Embryonic facial prominence (tissue), 1 donor: ENCODE measurements around the gene SLC36A2.
"Not testable (repeated sequence)": the region's sequence is repeated elsewhere in the genome, so short reads cannot be mapped to it uniquely, and the experiment has no call there.

ENCODE experiments used
- DNase-seq: peaks from one replicate; pipeline ENCODE4 v3.0.0-alpha.2; 2016; ENCODE audit errors: extremely low spot score

SLC36A2 gene

GRCh38 chr5:151347369-151347768, at the start of gene SLC36A2:
Gene SLC36A2 (minus strand): TSS chr5:151347559. CDS start chr5:151347460, 99 bp downstream.
- no peak for DNase-seq

DNA sequence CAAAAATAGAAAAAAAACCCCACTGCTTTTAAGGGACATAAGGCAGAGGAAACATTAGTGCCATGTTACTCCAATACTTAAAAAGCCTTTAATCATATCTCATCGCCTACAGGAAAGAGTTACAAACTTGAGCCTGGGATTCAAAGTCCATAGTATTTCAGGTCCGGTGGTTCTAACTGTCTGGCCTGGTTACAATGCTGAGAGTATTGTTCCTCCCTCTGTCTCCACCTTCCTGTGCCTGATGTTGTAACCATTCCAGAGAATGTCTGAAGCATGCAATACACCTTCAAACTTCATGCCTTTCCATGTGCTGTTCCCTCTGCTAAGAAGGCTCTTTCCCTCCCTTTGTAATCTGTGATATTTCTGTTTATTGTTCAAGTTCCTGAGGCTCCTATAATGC, 41.6 kb upstream of the SLC36A2 start:
- no peak for DNase-seq

- no peak for DNase-seq
Measured at GRCh38 chr5:151384106-151384505, 36.7 kb upstream of the SLC36A2 start.

DNA sequence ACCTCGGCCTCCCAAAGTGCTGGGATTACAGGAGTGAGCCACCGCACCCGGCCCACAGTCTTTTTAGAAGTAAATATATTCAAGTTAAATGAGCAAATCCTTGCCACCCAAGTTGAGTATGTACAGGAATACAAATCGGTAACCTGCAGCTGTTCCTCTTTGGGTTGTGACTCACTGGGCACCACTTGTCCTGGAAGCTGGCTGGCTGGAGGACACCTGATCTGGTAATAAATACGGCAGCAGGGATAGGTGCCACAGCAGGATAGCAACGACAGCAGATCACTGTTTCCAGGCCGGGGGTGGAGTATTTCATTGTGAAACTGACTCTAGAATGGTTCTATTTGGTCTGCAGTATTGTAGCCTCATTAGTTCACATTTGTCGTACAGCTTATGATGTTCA, 35.7 kb upstream of the SLC36A2 start:
- no peak for DNase-seq

DNA sequence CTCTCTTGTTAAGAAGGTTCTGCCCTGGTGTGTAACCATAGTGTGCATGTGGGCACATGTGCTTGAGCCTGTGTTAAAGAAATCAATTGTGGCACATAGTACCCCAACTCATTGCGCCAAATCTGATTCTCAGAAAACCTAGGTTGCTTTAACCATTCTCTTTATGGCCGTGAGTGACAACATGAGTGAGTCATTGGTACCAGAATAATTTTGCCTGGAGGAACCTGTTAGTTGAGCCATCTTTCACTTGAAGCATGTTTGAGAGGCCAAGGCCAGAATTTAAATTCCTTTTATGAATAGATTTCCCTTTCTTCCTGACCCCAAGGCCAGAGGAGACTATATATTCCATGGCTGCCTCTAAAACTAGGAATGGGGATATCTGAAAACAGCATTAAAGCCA, 35.2 kb upstream of the SLC36A2 start:
- DNase-seq: no peak

- DNase-seq: no peak
Measured at GRCh38 chr5:151381899-151382298, 34.5 kb upstream of the SLC36A2 start.

- no peak for DNase-seq
Measured at GRCh38 chr5:151378616-151379015, 31.3 kb upstream of the SLC36A2 start.

- no peak for DNase-seq
Measured at GRCh38 chr5:151374539-151374938, 27.2 kb upstream of the SLC36A2 start.

DNA sequence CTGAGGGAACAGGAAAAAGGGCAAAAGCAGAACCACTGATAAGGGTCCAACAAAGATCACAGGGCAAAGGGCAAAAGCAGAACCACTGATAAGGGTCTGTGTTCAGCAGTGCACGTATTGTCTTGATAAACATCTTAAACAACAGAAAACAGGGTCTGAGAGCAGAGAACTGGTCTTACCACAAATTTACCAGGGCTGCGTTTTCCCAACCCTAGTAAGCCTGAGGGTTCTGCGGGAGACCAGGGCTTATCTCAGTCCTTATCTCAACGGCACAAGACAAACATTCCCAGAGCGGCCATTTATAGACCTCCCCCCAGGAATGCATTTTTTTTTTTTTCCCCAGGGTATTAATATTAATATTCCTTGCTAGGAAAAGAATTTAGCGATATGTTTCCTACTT, 19.7 kb upstream of the SLC36A2 start:
- DNase-seq: not testable (repeated sequence)

DNA sequence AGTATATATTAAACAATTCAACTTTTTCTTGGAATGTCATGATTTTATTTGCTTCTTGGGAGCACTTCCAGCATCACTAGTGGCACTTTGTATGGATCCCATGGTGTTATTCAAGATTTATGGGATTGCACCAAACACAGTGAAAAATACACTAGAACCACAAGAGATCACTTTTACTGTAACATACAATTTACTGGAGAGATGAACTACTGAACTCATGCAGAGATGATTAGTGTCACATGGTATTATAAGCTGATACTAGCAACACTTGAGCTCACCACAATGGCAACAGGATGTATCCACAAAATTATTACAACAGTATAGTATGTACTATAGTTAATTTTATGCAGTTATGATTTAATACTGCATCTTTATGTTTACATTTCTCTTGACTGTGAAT, 16.3 kb upstream of the SLC36A2 start:
- no peak for DNase-seq

DNA sequence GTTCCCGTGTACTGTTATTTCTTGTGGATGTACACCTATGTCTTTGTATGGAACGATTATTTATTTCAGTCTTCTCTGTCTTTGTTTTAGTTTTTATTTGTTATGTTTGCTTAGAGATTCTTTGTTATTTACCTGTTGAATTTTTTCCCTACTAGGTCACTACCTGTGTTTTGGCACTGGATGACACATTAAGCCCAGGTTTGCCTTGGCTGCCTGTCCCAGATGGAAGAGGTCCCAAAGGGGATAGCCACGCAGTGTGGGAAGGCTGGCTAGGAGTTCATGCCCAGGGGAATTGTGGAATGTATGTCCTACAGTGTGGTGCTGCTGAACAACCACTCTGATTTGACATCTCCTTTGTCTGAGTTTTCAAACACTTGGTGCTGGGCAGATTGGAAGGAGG, 15.6 kb upstream of the SLC36A2 start:
- no peak for DNase-seq

DNA sequence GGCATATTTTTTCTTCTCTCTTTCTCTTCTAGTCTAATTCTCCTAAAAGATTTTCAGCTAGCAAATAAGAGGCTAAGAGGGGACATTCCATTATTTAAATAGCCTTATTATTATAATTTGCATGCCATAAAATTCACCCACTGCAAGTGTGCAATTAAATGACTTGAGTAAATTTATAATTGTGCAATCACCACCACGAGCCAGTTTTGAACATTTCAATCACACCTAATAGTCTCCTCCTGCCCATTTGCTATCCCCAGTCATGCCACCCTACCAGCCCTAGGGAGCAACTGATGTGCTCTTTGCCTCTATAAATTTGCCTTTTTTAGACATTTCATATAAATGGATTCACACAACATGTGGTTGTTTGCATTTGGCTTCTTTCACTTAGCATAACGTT, 12.0 kb upstream of the SLC36A2 start:
- no peak for DNase-seq

GRCh38 chr5:151357792-151358191, 10.4 kb upstream of the SLC36A2 start:
- DNase-seq: no peak

DNA sequence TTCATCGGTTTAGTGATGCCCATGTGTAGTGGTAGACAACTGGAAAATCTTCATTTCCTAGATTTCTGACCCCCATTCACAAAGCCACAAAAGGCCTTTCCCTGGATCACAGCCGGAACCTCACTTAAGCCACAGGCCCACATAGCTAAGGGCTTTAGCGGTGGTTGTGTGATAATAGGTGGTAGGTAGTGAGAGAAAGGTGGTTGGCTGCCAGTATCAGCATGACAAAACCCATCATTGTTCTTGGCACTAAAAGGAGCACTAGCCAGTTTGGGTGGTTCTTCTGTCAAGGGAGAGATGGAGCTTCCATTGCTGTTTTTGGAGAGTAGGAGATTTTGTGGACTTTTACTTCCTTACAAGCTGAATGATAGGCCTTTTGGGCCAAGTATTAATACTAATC, 9.7 kb upstream of the SLC36A2 start:
- no peak for DNase-seq

- no peak for DNase-seq
Measured at GRCh38 chr5:151351671-151352070, 4.3 kb upstream of the SLC36A2 start.

DNA sequence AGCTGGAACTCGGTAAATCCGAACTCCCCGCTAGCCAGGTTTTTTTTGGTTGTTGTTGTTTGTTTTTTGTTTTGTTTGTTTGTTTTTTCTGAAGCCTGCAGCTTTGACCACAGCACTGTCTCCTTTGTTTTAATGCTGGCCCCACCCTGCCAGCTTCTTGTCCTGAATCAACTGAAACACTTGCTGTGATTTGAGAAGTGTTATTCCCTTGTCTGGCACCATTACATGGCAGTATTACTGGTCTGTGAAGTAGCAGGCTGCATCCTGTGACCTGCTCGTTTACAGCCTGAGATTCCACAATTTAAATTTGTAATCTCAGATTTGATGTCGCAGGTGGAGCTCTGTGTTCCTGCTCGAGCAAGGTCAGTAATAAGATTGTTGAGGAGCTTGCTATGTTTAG, 1.4 kb upstream of the SLC36A2 start:
- DNase-seq: no peak

DNA sequence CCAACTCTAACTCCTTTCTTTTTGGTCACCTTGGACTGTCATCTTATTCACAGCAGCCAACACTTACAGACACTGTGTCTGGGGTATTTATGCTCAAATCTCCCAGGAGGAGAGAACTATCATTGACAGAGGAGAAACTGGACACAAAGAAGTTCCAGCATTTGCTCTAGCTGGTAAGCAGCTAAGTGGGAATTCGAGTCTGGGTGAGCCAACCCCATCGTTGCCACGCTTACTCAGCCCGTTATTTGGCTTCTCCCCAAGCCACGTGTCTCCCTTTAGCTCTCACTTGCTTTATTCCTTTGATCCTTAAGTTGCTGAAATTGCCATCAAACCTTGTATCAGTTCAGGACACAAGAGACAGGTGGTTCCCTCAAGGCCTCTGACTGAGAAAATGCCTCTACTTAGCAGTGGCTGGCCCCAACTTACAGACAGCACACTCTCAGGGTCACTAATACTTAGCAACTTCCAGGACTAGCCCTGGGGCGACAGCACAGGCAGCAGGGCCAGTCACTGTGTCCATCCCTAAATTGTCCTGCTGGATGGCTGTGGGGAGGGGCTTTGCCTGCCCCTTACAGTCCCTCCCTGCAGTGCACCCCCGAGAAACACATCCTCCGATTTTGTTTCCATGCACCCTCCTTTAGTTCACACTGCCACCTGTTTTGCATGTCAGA, 1.4 kb downstream of the SLC36A2 start:
- no peak for DNase-seq

GRCh38 chr5:151345187-151345807, 2.1 kb downstream of the SLC36A2 start:
- DNase-seq: no peak

DNA sequence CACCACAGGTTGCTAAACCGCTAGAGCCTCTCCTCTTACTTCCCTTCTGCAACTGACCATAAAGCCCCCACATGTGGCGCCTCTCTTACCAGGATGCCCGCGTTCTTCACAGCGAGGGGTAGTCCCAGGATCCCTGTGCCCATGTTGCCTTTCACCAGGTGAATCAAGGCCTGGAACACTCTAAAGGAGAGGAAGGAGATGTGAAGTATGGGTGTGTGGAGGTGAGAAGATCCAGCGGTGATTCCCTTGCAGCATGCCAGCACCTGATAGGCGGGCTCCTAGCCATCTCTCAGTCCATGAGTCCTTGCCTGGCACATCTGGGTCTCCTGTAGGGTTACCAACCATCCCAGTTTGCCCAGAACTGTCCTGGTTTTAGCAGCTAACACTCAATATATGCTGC, 3.3 kb downstream of the SLC36A2 start:
- no peak for DNase-seq

DNA sequence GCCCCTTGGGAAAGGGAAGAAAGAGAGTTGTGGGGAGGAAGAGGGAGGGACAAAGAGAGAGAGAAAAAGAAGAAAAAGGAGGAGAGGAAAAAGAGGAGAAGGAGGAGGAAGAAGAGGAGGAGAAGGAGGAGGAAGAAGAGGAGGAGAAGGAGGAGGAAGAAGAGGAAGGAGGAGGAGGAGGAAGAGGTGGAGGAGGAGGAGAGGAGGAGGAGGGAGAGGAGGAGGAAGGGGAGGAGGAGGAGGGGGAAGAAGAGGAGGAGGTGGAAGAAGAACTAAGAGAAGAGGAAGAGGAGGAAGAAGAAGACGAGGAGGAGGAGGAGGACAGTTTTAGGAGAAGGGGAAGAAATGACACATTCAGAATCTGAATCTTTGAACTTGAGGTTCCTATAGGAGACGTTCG, 7.4 kb downstream of the SLC36A2 start:
- DNase-seq: no peak

- no peak for DNase-seq
Measured at GRCh38 chr5:151338734-151339133, 8.6 kb downstream of the SLC36A2 start.

- DNase-seq: no peak
Measured at GRCh38 chr5:151332857-151333256, 14.5 kb downstream of the SLC36A2 start.

GRCh38 chr5:151328734-151329133, 18.6 kb downstream of the SLC36A2 start:
- DNase-seq: no peak

DNA sequence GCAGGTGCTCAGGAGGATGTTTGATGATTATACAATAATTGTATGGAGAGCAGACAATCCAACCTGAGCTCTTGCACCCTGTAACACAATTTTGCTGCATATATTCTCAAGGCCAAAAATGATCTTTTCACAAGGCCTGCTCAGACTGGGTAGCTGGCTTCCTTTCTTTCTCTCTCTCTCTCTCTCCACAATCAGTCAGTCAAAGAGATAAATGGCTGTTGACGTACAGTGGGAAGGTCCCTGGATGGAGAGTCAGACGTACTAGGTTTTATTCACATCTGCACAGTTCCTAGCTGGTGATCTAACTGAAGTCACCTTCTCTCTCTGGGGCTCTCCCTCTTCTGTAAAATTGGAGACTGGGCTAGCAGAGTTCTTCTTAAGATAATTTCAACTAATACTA, 19.8 kb downstream of the SLC36A2 start:
- DNase-seq: no peak
